Stomach (tissue), 9 donors: ENCODE measurements around the gene TRPM3. TPM values are rescaled to one million over a fixed set of nuclear protein-coding genes. Genes with fewer than 3 reads are reported as not detected.

Source experiments
- DNase-seq, 2 donors: peaks; one replicate each; pipeline versions ENCODE4 v3.0.0 to v3.0.0-alpha.2; 2013 to 2019
- H3K27ac ChIP-seq, 5 donors: fragments of 200-600 bp in 4 of 5; sonication (generic) in 4 of 5; one replicate each; pipeline ENCODE4 v1.5.1; 2013 to 2019; ENCODE audit warnings: mild to moderate bottlenecking in 1 of 5, moderate library complexity in 1 of 5
- H3K27me3 ChIP-seq, 3 donors: fragments of 200-600 bp; sonication (generic); one replicate each; pipeline ENCODE4 v1.5.1; 2017 to 2019; ENCODE audit warnings: mixed run types in 1 of 3
- H3K36me3 ChIP-seq, 4 donors: fragments of 200-600 bp; sonication (generic); 1 replicate in 3 of 4; 2 replicates in 1 of 4; pipeline ENCODE4 v1.5.1; 2016 to 2019
- H3K4me1 ChIP-seq, 4 donors: fragments of 200-600 bp; sonication (generic); one replicate each; pipeline ENCODE4 v1.5.1; 2016 to 2019
- H3K4me3 ChIP-seq, 4 donors: fragments of 200-600 bp; sonication (generic) in 3 of 4; one replicate each; pipeline ENCODE4 v1.5.1; 2016 to 2019; ENCODE audit warnings: mild to moderate bottlenecking in 1 of 4
- H3K9me3 ChIP-seq, 4 donors: fragments of 200-600 bp; sonication (generic); one replicate each; pipeline ENCODE4 v1.5.1; 2016 to 2019
- CTCF ChIP-seq, 7 experiments: fragments of 450-650 bp in 4 of 7; fragments of 200-600 bp in 3 of 7; sonication (generic) in 3 of 7; IDR thresholded peaks; one replicate each; pipeline ENCODE4 v1.5.1; 2016 to 2019; ENCODE audit warnings: antibody characterized with exemption in 7 of 7, control low read depth in 2 of 7, mild to moderate bottlenecking in 1 of 7
- EP300 ChIP-seq: sonication (generic); formaldehyde crosslinking; IDR thresholded peaks from one replicate; pipeline ENCODE4 v1.6.1; 2017; ENCODE audit warnings: antibody characterized with exemption
- POLR2A ChIP-seq, 4 donors: fragments of 450-650 bp; IDR thresholded peaks; one replicate each; pipeline ENCODE4 v1.6.1; 2016; ENCODE audit warnings: antibody characterized with exemption in 4 of 4, control low read depth in 2 of 4, mild to moderate bottlenecking in 1 of 4, moderate library complexity in 1 of 4
- POLR2AphosphoS5 ChIP-seq, 3 donors: sonication (generic); formaldehyde crosslinking; IDR thresholded peaks; one replicate each; pipeline ENCODE4 v1.6.1; 2016; ENCODE audit warnings: antibody characterized with exemption in 3 of 3
- WGBS, 5 donors: extraction: QIAGEN DNeasy Blood & Tissue Kit in 3 of 5; methylation state at CpG; one replicate each; pipeline versions ENCODE4 v1.1.5 to v1.1.7; 2013 to 2018; 5-methylcytosine and 5-hydroxymethylcytosine counted together
- intact Hi-C: fragments of 100-400 bp; cut with DNase I; formaldehyde crosslinking; loops from one replicate; pipeline ENCODE4 v1.15.1; 2023; ENCODE audit warnings: low total_unique reads
- polyA plus RNA-seq, 3 donors: library from polyadenylated mRNA; stranded (reverse); fragments of 200-250 nt; gene quantifications; one replicate each; pipeline ENCODE4 v1.2.3, GENCODE V29; 2013
- total RNA-seq, 5 donors: library from RNA; depleted of rRNA; stranded (reverse); fragments of >200 nt; gene quantifications; one replicate each; pipeline versions ENCODE4 v1.1.0 to v1.2.3, GENCODE V29; 2014 to 2016
- donor health status: healthy with polysubstance abuse.
- donor health status: Bipolar disorder and iron deficiency.
- donor health status: healthy.

Gene TRPM3
- total and polyA plus RNA-seq, 8 donors = 0.03 to 6.2 (median 1.5) TPM

DNA sequence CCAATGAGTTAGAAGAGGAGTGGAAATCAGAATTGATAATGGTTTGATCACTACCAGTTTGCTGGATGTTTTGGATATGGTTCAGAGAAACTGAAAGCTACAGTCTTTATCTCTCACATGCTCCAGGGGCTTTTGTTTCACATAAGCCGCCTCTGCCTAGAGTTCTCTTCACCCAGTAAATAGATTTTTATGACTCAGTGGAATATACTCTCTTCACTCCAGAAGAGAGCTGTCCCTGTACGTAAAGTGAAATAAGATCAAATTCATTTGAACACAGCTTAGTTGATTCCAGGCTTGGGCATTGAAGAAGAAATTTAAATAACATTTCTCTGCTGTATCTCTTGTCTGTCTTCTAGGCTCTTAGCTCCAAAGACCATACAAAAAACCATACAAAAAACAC is 184.9 kb downstream of the TRPM3 start:
- Histone ChIP-seq H3K27ac (no peak overlapping the region), H3K4me1 (peaks cover 0 to 11% (median 5%) of the 10 kb centered on the region in 4 donors), H3K27me3 (no peaks in the 10 kb centered on the region), H3K4me3 (no peak overlapping the region), H3K36me3 (no peaks in the 10 kb centered on the region), H3K9me3 (no peaks in the 10 kb centered on the region)
- no peak for TF ChIP-seq EP300
- no peak for TF ChIP-seq POLR2AphosphoS5 (IDR thresholded peaks at IDR 0.05)
- no peak for TF ChIP-seq POLR2A (IDR thresholded peaks at IDR 0.05)
- TF ChIP-seq CTCF (IDR thresholded peaks at IDR 0.05) = no peak
- WGBS, 5 donors = 34 to 63% (median 39%) methylated on average over 2 of the region's 2 CpGs
- no peak for DNase-seq
- intact Hi-C loops = no loop called here

- no peak overlapping the region for H3K27ac ChIP-seq
- H3K4me3 ChIP-seq = no peak overlapping the region
- TF ChIP-seq EP300 = no peak
- TF ChIP-seq POLR2A (IDR thresholded peaks at IDR 0.05) = no peak
- no peak for TF ChIP-seq POLR2AphosphoS5 (IDR thresholded peaks at IDR 0.05)
- no peak for TF ChIP-seq CTCF (IDR thresholded peaks at IDR 0.05)
- H3K27me3 ChIP-seq = no peaks in the 10 kb centered on the region
- intact Hi-C loops = no loop called here
- no peaks in the 10 kb centered on the region for H3K9me3 ChIP-seq
- peak in 1 of 2 donors; percentile 8 for DNase-seq
- no peaks in the 10 kb centered on the region for H3K36me3 ChIP-seq
- H3K4me1 ChIP-seq = peaks cover 0 to 11% (median 5%) of the 10 kb centered on the region in 4 donors
These were observed 185.6 kb downstream of the TRPM3 start for GRCh38 chr9:70935856-70936255.

DNA sequence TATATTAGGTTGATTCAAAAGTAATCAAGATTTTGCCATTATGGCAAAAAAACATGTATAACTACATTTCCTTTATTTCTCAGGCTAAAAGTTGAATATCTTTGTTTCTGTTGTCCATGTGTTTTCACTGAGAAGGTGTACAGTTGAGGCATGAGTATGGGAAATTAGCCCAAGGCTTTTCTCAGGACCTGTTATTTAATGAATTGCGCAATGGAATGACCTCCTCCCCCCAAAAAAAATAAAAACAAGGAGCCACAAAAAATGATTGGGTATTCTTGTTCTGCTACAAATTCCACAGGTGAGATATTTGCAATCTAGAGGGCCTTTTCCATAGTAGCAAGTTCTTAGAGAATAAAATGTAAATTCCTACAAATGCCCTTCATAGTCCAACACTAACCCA is 186.8 kb downstream of the TRPM3 start:
- 90 to 100% (median 96%) methylated on average over 1 of the region's 1 CpG for WGBS, 5 donors

GRCh38 chr9:70933321-70933720 is 188.1 kb downstream of the TRPM3 start:
- no peak for TF ChIP-seq EP300
- no peak for TF ChIP-seq POLR2AphosphoS5 (IDR thresholded peaks at IDR 0.05)
- TF ChIP-seq POLR2A (IDR thresholded peaks at IDR 0.05) = no peak
- TF ChIP-seq CTCF (IDR thresholded peaks at IDR 0.05) = no peak
- intact Hi-C loops = no loop called here
- Histone ChIP-seq H3K36me3 (no peaks in the 10 kb centered on the region), H3K4me1 (peaks cover 0 to 11% (median 5%) of the 10 kb centered on the region in 4 donors), H3K27me3 (no peaks in the 10 kb centered on the region), H3K9me3 (no peaks in the 10 kb centered on the region), H3K27ac (no peak overlapping the region), H3K4me3 (no peak overlapping the region)
- DNase-seq = peak in 1 of 2 donors; percentile 2
- WGBS, 5 donors = 87 to 96% (median 93%) methylated on average over 1 of the region's 1 CpG

More for the DNA sequence above, 186.8 kb downstream of the TRPM3 start:
- intact Hi-C loops = no loop called here
- Histone ChIP-seq H3K4me1 (peaks cover 0 to 11% (median 5%) of the 10 kb centered on the region in 4 donors), H3K27me3 (no peaks in the 10 kb centered on the region), H3K27ac (no peak overlapping the region), H3K9me3 (no peaks in the 10 kb centered on the region), H3K4me3 (no peak overlapping the region), H3K36me3 (no peaks in the 10 kb centered on the region)
- TF ChIP-seq POLR2A (IDR thresholded peaks at IDR 0.05) (no peak), CTCF (IDR thresholded peaks at IDR 0.05) (no peak), POLR2AphosphoS5 (IDR thresholded peaks at IDR 0.05) (no peak), EP300 (no peak)
- no peak for DNase-seq
